OCI-LY3 (cell line): ENCODE data around the gene USP50.
"Not testable (repeated sequence)": the region's sequence is repeated elsewhere in the genome, so short reads cannot be mapped to it uniquely, and the experiment has no call there.

Experiments
- H2AFZ ChIP-seq: fragments of 200-600, 300-600 bp; shearing (Covaris generic); 2 replicates; pipeline ENCODE4 v1.6.0; 2014; ENCODE audit warnings: antibody characterized with exemption, low read depth, low read length
- H3K27ac ChIP-seq: fragments of 200-600, 300-600 bp; sonication (generic); 2 replicates; pipeline ENCODE4 v1.5.1; 2014; ENCODE audit warnings: mild to moderate bottlenecking, low read length, moderate library complexity, mixed read lengths
- H3K27me3 ChIP-seq: fragments of 200-600, 300-600 bp; sonication (generic); 2 replicates; pipeline ENCODE4 v1.6.1; 2014; ENCODE audit warnings: low read depth, low read length, mixed read lengths
- H3K36me3 ChIP-seq: fragments of 200-600, 300-600 bp; sonication (generic); replicated peaks from 2 replicates; pipeline ENCODE3; 2014; ENCODE audit warnings: low read depth, low read length, mixed read lengths
- H3K4me1 ChIP-seq: fragments of 300-600, 200-600 bp; sonication (generic); 2 replicates; pipeline ENCODE4 v1.6.1; 2014; ENCODE audit warnings: low read length, mixed read lengths
- H3K4me2 ChIP-seq: fragments of 200-600, 300-600 bp; sonication (generic); 2 replicates; pipeline ENCODE4 v1.6.1; 2014; ENCODE audit warnings: low read length, mixed read lengths
- H3K4me3 ChIP-seq: fragments of 300-600, 200-600 bp; sonication (generic); 2 replicates; pipeline ENCODE4 v1.5.1; 2014; ENCODE audit warnings: antibody characterized with exemption, mild to moderate bottlenecking, low read length, moderate library complexity
- H3K79me2 ChIP-seq: fragments of 300-600, 200-600 bp; shearing (Covaris generic); 2 replicates; pipeline ENCODE4 v1.6.1; 2014; ENCODE audit warnings: mild to moderate bottlenecking, low read length, mixed read lengths
- H3K9ac ChIP-seq: fragments of 300-600, 200-600 bp; shearing (Covaris generic); 2 replicates; pipeline ENCODE4 v1.6.0; 2014; ENCODE audit warnings: mild to moderate bottlenecking, low read length, moderate library complexity
- H3K9me3 ChIP-seq: fragments of 200-600, 300-600 bp; shearing (Covaris generic); 2 replicates; pipeline ENCODE4 v1.6.1; 2014; ENCODE audit warnings: low read length, mixed read lengths; ENCODE audit not compliant: insufficient read depth
- H4K20me1 ChIP-seq: fragments of 200-600, 300-600 bp; sonication (generic); 2 replicates; pipeline ENCODE4 v1.6.1; 2016; ENCODE audit warnings: low read length, mixed read lengths; ENCODE audit not compliant: insufficient read depth
- EZH2phosphoT487 ChIP-seq: fragments of 200-600 bp; shearing (Covaris generic); IDR thresholded peaks from 2 replicates; pipeline ENCODE4 v1.6.1; 2018; ENCODE audit warnings: antibody characterized with exemption, mixed run types, low read depth
- TF ChIP-seq, protein P1 (sequence below): fragments of 200-600, 300-600 bp; sonication (generic); IDR thresholded peaks from 2 replicates; pipeline ENCODE4 v1.5.1; 2014; ENCODE audit warnings: antibody characterized with exemption, low read length, low read depth

USP50 gene

DNA sequence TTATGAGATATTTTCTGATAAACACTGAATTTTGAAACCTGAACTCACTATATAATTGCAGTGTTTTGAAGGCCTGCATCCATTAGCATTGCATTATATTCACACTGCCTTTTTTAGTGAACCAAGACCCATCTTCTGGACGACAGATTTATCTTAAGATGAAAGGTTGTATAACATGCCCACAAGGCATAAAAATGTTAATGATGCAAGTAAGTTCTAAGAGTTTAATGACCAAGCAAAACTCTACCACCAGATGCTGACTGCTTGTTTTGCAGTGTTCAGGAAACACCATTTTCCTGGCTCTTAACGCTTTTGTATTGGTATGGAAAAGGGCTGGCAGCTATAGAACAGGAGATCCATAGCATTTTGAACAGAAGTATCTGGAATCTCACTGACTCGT is 46.1 kb downstream of the USP50 start:
- H3K27me3 ChIP-seq, result no peaks in the 10 kb centered on the region
- H4K20me1 ChIP-seq, result no peaks in the 10 kb centered on the region
- H3K36me3 ChIP-seq, result peaks cover 18% of the 10 kb centered on the region
- no peak overlapping the region for H2AFZ ChIP-seq
- H3K9ac ChIP-seq, result no peak overlapping the region
- H3K4me3 ChIP-seq, result no peak overlapping the region
- TF ChIP-seq EZH2phosphoT487, result no peak
- TF ChIP-seq, protein P1, sequence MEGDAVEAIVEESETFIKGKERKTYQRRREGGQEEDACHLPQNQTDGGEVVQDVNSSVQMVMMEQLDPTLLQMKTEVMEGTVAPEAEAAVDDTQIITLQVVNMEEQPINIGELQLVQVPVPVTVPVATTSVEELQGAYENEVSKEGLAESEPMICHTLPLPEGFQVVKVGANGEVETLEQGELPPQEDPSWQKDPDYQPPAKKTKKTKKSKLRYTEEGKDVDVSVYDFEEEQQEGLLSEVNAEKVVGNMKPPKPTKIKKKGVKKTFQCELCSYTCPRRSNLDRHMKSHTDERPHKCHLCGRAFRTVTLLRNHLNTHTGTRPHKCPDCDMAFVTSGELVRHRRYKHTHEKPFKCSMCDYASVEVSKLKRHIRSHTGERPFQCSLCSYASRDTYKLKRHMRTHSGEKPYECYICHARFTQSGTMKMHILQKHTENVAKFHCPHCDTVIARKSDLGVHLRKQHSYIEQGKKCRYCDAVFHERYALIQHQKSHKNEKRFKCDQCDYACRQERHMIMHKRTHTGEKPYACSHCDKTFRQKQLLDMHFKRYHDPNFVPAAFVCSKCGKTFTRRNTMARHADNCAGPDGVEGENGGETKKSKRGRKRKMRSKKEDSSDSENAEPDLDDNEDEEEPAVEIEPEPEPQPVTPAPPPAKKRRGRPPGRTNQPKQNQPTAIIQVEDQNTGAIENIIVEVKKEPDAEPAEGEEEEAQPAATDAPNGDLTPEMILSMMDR, result no peak
- no peaks in the 10 kb centered on the region for H3K79me2 ChIP-seq
- no peak overlapping the region for H3K4me2 ChIP-seq
- no peaks in the 10 kb centered on the region for H3K4me1 ChIP-seq
- no peak overlapping the region for H3K27ac ChIP-seq
- no peaks in the 10 kb centered on the region for H3K9me3 ChIP-seq

DNA sequence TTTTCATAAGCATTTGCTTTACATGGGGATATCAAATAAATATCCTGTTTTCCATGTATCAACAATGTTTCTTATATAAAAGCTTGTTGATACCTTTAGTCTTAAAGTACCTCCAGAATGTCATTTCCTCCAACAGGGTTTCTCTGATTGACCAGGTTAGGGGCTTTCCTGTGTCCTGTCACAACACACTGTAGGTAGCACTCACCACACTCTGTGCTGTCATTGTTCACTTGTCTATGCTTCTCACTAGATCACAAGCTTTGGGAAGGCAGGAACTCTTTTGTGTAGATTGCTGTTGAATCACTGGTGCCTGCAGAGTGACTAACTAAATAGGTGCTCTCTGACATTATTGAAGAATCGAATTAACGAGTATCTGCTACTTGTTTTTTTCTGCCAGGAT is 49.8 kb downstream of the USP50 start:
- no peaks in the 10 kb centered on the region for H3K9me3 ChIP-seq
- no peaks in the 10 kb centered on the region for H3K4me1 ChIP-seq
- no peak overlapping the region for H3K27ac ChIP-seq
- H3K27me3 ChIP-seq, result no peaks in the 10 kb centered on the region
- no peak overlapping the region for H3K4me2 ChIP-seq
- no peak overlapping the region for H3K4me3 ChIP-seq
- H2AFZ ChIP-seq, result no peak overlapping the region
- H3K79me2 ChIP-seq, result no peaks in the 10 kb centered on the region
- H3K36me3 ChIP-seq, result peaks cover 38% of the 10 kb centered on the region
- no peak for TF ChIP-seq EZH2phosphoT487
- TF ChIP-seq, protein P1, result no peak
- H3K9ac ChIP-seq, result no peak overlapping the region
- H4K20me1 ChIP-seq, result no peaks in the 10 kb centered on the region

DNA sequence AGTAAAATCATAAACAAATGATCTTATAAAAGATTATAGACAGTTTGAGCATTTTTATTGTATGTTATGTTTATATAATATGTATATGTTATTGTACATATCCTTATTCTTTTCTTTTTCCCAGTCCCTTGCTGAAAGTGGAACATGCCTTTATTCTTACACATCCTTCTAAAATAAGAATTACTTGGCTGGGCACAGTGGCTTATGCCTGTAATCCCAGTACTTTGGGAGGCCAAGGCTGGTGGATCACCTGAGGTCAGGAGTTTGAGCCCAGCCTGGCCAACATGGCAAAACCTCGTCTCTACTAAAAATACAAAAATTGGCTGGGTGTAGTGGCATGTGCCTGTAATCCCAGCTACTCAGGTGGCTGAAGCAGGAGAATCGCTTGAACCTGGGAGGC is 51.9 kb downstream of the USP50 start:
- H3K4me1 ChIP-seq, H3K4me2 ChIP-seq, H3K79me2 ChIP-seq, H3K9ac ChIP-seq, H3K9me3 ChIP-seq, H2AFZ ChIP-seq, H4K20me1 ChIP-seq, H3K27ac ChIP-seq, H3K27me3 ChIP-seq, H3K4me3 ChIP-seq: not testable (repeated sequence)
- peaks cover 46% of the 10 kb centered on the region for H3K36me3 ChIP-seq

DNA sequence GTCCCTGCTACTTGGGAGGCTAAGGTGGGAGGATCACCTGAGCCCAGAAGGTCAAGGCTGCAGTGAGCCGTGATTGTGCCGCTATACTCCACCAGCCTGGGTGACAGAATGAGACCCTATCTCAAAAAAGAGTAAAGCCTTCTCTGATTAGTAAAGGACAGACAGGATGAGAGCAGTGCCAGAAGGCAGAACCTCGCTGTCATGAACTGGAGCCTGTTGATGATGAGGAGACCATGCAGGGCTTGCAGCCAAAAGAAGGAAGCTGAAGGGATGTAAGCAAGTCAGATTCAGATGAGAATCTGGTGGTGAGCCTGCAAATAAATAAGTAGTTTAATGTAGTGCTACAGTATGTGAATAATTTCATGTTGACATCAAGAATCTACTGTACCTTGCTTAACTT is 52.8 kb downstream of the USP50 start:
- Histone ChIP-seq H3K79me2 (no peaks in the 10 kb centered on the region), H3K27ac (no peak overlapping the region), H3K4me3 (no peak overlapping the region), H3K4me1 (no peaks in the 10 kb centered on the region), H3K9ac (no peak overlapping the region), H4K20me1 (no peaks in the 10 kb centered on the region), H2AFZ (no peak overlapping the region), H3K9me3 (no peaks in the 10 kb centered on the region), H3K4me2 (no peak overlapping the region), H3K36me3 (peaks cover 43% of the 10 kb centered on the region), H3K27me3 (no peaks in the 10 kb centered on the region)
- TF ChIP-seq, protein P1, result no peak
- TF ChIP-seq EZH2phosphoT487, result no peak

DNA sequence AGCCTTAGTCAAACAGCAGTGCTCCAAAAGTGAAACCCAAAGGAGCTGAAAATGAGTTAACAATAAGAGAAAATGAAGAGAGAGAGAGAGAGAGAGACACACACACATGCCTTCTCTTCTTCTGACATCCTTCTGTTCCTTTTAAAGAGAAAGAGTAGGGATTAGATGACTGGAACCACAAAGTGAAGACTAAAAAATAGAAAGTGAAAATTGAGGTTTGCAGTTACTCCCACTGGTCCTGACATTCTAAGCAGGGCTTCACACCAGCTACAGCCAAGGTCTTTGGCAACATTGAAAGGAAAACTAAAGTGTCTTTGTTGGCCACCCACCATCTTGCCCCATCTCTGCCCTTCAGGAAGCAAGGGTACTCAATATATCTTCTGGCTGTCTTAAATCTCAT is 59.2 kb downstream of the USP50 start:
- Histone ChIP-seq H3K4me1 (peaks cover 12% of the 10 kb centered on the region), H3K4me3 (no peak overlapping the region), H2AFZ (no peak overlapping the region), H3K27me3 (no peaks in the 10 kb centered on the region), H3K9ac (no peak overlapping the region), H3K27ac (no peak overlapping the region), H3K36me3 (peaks cover 54% of the 10 kb centered on the region), H3K9me3 (peaks cover 3% of the 10 kb centered on the region; the same call in 1 of the 2 replicates), H3K79me2 (no peaks in the 10 kb centered on the region), H3K4me2 (no peak overlapping the region), H4K20me1 (no peaks in the 10 kb centered on the region)
- TF ChIP-seq, protein P1, result no peak
- no peak for TF ChIP-seq EZH2phosphoT487
